Stimulated activated CD4-positive, alpha-beta T cell treated with anti-CD3 and anti-CD28 coated beads, TNF-alpha, amount 100 ng/mL, for 24 hours (primary cell): ENCODE measurements around the gene ULK4.
A peak's percentile ranks its signal among the peaks of the same experiment; 100 is the strongest.
"Not testable (repeated sequence)": the region's sequence is repeated elsewhere in the genome, so short reads cannot be mapped to it uniquely, and the experiment has no call there.

Source experiments
- DNase-seq, 3 experiments: peaks; one replicate each; pipeline ENCODE4 v3.0.0-alpha.2; 2020; ENCODE audit warnings: low read depth in 3 of 3

Gene ULK4

GRCh38 chr3:41768363-41768762 lies 193.5 kb downstream of the ULK4 start:
- DNase-seq: no peak

GRCh38 chr3:41762867-41763266 lies 199.0 kb downstream of the ULK4 start:
- DNase-seq: not testable (repeated sequence)

DNA sequence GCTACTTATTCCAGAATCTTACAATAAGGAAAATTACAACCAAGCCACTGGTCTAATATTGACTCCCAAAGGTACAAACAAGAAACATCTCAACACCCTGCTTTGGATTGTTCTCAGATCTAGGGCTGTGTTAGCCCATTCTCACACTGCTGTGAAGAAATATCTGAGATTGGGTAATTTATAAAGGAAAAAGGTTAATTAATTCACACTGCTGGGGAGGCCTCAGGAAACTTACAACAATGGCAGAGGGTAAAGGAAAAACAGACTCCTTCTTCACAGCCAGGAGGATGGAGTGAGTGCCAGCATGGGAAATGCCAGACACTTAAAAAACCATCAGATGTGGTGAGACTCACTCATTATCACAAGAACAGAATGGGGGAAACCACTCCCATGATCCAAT lies 208.3 kb downstream of the ULK4 start:
- no peak for DNase-seq

DNA sequence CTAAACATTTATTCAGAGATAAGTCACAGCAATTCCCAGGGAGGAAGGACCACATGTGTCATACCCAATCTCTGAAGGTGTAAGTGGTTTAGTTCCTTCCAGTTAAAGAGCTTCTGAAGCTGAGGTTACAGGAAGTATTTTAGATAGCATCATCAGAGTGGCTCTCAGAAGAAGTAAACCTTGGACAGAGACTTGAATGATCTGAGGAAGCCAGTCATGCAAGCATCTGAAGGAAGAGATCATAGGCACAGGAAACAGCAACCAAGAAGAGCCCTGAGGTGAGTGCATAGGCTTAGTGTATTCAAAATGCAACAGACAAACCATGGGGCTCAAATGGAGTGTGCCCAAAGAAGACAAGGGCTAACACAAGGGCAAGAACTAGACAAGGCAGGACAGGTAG lies 210.3 kb downstream of the ULK4 start:
- no peak for DNase-seq

- DNase-seq: no peak
Observed at GRCh38 chr3:41749988-41750387, 211.9 kb downstream of the ULK4 start.

- no peak for DNase-seq
Observed at GRCh38 chr3:41746215-41746614, 215.7 kb downstream of the ULK4 start.

DNA sequence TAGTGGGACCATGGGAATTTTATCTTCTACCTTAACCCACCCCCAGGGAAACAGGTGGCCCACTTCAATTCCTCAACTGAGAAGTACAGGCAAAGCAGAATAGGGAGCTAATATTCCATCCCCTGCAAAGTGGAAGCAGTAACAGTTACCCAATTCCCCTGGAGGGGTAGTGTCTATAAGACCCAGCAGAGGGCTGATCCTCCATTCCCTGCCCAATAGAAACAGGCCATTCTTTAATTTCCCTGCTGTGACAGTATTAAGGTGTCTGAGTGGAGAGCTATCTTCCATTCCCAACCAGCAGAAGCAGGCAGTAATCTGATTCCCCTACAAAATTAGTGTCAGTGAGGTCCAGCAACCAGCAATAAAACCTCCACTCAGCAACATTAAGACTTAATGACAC lies 219.8 kb downstream of the ULK4 start:
- DNase-seq: no peak

DNA sequence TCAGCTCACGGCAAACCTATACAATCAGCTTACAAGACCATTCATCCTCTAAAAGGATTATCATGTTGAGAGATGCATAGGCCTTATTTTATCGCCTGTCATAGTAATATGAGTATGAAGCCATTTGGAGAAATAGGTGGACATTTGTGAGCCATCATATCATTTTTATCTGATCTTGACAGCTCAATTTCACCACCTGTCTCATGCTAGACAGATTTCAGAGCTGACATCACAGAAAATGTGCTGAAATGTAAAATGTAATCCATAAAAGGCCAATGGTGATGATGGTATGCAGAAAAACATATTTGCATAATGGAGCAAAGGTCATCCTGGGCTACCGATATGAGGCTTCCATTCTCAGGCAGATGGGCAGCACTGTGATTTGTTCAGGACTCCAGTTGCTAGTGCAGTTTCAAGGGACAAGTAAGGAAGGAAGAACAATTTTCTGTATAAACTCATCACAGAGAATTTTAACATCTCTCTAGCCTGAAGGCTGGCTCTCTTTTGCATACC lies 221.5 kb downstream of the ULK4 start:
- DNase-seq: no peak

DNA sequence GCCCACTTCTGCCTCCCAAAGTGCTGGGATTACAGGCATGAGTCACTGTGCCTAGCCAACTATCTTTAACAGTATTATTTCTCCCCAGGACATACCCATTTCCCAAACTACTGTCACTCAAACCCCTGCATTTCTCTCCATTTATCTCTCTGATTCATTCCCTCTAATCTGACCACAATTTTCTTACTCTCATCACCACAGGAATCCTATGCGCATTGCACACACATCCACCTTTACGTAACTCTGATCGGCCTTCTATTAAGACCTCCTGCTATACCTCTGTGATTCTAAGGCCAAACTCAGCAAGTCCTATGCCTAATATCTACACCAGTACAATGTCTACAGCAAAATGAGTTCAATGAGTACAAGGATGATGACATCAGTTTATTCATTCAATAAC lies 235.0 kb downstream of the ULK4 start:
- DNase-seq: no peak

DNA sequence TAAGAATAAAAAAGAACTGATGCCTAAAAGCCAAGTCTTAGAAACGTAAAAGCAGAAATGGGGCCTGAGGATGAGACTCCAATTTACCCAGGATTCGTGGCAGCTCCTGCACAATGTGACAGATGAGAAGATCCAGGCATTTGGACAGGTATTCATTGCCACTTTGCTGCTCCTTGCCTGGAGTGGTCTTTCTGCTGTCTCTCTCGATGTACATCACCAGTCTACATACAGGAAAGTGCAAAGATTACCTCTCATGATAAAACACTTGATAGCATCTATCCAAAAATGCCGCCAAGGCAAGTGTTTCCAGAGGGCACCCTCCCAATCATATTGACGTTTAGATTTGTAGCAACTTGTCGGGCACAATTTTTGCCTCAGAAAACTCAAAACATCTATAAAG lies 244.3 kb downstream of the ULK4 start:
- no peak for DNase-seq

DNA sequence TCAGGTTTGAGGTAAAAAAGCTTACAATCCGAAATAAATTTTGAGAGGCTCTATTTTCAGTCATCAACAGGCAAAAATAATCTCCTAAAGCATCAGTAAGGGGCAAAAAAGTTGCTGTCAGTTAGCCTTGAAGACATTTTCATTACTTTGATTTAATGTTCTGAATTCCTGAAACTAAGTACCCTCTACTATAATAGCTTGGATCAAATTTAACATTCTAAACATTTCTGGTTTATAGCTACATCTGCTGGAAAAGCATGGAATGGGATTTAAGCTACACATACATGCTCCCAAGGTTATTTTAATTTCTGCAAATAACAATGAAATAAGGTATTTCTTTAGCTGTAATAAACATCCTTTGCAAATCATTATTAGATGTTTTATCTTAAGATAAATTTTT lies 245.4 kb downstream of the ULK4 start:
- no peak for DNase-seq

DNA sequence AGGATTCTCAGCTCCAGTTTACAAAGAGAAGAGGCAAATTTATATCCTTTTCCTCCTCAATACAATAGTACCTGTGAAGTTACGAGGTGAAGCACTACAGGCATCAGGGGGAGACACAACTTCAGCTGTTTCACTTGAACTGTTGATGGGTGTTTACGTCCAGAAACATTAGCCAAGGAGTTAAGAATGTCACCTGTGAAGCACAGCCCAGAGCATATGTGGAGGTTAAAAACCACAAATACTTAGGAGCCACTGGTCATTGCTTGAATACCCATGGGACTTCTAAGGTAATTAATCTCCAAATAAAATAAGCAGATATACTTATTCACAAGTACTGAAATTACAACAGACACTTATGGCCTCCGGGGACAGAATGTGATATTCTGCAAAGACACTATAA lies 246.5 kb downstream of the ULK4 start:
- no peak for DNase-seq

DNA sequence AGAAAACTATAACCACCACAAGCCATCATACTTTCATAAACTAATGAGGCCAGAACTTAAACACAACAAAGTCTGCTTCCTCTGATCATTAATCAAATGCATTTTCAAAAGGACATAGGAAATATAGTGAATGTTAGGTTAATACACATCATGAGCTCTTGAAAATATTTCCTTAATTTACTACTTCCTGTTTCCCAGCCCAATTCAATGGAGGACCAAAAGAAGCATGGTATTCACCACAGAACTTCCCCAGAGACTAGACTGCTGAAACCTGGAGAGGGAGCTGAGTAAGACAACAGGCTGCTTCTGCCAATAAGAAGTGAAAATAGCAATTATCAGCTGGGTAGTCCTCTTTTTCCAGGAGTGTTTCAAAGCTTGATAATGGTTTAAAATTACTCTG lies 250.3 kb downstream of the ULK4 start:
- DNase-seq: no peak

DNA sequence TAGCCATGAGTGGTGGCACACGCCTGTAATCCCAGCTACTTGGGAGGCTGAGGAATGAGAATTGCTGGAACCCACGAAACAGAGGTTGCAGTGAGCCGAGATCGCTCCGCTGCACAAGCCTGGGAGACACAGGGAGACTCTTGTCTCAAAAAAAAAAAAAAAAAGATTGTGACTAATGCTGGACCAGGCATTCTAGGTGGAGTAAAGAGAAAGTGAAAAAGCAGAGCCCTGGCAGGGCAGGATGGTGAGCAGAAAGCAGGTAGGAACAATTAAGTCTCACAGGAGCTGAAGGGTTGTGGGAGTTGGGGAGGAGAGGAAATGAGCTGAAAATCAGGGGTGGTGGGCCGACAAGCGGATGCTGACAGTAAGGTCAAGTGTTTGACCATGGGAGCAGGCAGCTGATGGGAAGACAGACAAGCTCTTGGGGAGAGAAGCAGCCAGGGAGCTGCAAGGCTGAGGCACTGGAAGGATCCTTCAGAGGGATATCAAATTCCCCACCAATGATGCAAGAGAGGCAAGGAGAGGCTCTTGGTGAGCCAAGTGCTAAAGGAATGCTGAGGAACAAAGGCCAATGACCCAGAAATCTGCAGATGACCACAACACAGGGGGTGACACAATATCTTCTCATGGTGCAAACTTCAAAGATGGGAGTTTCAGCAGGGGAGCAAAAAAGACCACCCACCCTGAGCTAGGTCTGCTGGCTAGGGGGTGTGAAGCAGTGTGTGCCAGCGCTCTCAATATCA lies 251.1 kb downstream of the ULK4 start:
- no peak for DNase-seq

DNA sequence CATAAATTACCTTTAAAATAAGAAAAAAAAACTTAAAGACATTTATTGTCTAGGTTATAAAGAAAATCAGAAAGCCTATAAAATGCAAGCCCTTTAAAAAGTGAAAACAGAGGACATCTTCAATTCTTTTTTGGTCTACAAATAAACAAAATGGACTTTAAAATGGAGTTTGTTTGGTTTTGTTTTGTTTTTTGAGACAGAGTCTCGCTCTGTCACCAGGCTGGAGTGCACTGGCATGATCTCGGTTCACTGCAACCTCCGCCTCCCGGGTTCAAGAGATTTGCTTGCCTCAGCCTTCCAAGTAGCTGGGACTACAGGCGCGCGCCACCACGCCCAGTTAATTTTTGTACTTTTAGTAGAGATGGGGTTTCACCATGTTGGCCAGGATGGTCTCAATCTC lies 252.7 kb downstream of the ULK4 start:
- not testable (repeated sequence) for DNase-seq

DNA sequence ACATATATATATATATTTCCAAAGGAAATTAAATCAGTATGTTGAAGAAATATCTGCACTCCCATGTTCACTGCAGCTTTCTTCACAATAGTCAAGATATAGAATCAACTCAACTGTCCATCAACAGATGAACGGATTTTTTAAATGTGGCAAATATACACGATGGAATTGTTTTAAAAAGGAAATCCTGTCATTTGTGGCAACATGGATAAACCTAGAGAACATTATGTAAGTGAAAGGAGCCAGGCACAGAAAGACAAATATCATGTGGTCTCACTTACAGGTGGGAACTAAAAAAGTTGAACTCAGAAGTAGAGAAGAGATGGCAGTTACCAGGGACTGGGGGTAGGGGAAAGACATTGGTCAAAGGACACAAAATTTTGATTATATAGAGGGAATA lies 253.7 kb downstream of the ULK4 start:
- DNase-seq: no peak

DNA sequence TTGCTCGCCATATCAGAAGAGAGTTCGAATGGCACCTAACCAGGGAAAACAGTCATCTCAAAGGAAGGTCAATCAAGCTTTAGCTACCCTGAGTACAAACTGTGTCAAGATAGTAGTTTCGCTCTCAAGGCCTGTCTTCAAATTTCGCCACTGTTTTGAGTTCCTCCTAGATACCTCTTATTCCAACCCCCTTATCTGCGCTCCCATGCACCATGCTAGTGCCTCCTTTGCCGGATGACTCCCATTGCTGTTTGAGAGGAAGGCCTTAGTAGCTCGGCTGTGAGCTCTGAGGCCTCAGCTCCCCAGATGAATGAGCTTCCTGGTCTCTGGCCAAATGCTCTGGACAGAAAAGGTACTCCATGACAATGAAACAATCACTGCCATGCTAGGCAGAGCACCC lies 256.0 kb downstream of the ULK4 start:
- no peak for DNase-seq

DNA sequence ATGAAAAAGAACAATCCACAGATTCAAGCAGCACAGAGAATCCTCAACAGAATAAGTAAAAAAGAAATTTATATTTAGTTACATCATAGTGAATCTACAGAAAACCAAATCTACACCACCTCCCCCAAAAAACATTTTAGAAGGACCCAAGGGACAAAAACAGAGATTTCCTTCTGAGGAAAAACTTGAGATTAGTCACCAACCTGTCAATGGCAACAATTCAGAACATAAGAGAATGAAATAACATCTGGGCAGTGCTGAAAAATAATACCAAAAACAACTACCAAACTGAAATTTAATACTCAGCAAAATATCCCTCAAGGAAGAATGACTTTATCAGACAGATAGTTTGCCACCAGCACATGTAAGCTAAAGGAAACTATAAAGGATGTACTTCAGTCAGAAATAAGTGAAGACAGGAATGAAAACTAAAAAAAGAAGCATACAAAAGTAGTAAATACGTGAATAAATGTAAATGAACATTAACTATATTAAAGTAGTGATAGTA lies 260.7 kb downstream of the ULK4 start:
- no peak for DNase-seq

DNA sequence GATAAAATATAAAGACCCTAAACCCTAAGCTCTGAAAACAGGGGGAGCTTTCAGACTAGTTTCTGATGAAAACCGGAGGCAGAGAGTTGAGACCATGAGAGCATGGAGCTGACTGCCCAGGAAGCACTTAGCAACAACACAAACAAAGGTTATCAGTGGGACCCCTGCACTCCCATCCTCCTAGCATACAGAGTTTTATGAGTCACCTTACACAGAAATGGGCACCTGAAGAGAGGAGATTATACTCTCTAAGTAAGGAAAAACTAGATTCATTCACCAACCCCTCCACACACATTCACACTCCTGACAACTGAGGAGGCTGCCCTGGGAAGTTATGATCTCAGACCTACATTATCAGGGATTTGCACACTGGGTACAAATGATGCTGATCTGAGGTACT lies 261.7 kb downstream of the ULK4 start:
- no peak for DNase-seq

DNA sequence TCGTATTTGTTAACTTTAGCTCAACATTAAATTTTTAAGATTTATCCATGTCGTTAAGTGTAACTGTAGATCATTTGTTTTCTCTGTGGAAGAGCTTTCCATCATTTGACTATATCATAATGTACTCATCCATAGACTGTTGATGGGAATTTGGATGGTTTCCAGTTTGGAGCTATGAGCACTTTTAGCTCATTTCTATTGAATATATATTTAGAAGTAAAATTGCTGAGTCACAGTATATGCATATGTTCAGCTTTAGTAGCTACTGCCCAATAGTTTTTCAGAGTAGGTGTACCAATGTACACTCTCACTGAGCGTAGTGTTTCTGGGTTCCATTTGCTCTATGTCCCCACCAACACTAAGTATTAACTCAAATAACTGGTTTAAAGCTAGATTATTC lies 263.0 kb downstream of the ULK4 start:
- no peak for DNase-seq

GRCh38 chr3:41697702-41698101 lies 264.2 kb downstream of the ULK4 start:
- DNase-seq: no peak

DNA sequence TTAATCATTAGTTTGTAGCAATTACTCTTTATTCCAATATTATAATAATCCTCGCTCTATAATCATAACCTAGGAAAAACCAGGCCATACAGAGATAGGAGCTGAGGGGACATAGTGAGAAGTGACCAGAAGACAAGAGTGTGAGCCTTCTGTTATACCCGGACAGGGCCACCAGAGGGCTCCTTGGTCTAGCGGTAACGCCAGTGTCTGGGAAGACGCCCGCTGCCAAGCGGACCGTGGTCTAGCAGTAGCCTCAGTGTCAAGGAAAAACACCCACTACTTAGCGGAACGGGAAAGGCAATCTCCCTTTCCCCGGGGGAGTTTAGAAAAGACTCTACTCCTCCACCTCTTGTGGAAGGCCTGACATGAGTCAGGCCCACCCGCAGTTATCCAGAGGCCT lies 266.1 kb downstream of the ULK4 start:
- DNase-seq: peak in 1 of 3 experiments; percentile 2

DNA sequence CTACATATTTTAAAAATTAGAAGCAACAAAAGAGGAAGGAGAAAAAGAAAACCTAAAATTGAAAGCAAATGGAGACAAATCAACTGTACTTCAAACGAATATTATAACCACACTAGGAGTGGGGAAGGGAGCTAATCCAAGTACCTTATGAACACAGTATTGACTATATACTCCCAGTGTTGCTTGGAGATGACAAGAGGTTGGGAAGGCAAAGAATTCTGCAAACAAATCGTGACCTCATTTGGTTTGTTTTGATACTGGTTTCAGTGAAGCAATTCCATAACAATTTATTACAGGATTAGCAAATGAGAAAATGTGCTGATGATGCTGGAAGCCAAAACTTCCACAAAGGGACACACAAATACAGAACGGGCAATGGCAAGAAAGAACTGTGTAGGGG lies 268.1 kb downstream of the ULK4 start:
- no peak for DNase-seq
